ENCODE results near the gene ZNF394. TPM values are rescaled to one million over a fixed set of nuclear protein-coding genes. Genes with fewer than 3 reads are reported as not detected.

ZNF394 gene
- total and polyA plus RNA-seq, 9 of the 15 experiments (the other 6 are each of a cell fraction or from before 2014, with no cell fraction given), result 2.9 to 32.2 (median 24.2) TPM

DNA sequence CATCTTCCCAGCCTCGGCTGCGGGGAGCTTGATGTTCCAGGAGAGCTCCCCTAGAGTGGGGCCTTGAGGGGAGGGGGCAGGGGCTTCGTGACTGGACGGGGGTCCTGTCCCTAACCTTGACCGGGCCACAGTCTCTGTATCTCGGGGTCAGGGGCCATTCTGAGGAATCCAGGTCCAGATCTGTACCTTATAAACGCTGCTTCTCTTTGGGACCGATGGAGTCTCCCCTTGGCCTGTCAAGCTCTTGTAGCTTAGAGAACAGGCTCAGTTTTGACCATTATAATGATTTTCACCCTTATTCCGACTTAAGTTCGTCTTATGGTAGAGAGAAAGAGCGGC lies 5.2 kb upstream of the ZNF394 start (continued):
- TF ChIP-seq, protein P1, sequence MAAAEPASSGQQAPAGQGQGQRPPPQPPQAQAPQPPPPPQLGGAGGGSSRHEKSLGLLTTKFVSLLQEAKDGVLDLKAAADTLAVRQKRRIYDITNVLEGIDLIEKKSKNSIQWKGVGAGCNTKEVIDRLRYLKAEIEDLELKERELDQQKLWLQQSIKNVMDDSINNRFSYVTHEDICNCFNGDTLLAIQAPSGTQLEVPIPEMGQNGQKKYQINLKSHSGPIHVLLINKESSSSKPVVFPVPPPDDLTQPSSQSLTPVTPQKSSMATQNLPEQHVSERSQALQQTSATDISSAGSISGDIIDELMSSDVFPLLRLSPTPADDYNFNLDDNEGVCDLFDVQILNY (CRISPR knock-in tag; IDR thresholded peaks at IDR 0.05), result no peak
- TF ChIP-seq KAT7 (CRISPR knock-in tag; IDR thresholded peaks at IDR 0.05; ENCODE audit: borderline replicate concordance), result 0 out of 2 replicates have a peak, but pooled peaks have one; percentile 50
- no peak for TF ChIP-seq CLOCK (CRISPR knock-in tag; IDR thresholded peaks at IDR 0.05; ENCODE audit: borderline replicate concordance)
- TF ChIP-seq MTA1 (IDR thresholded peaks at IDR 0.05; ENCODE audit: borderline replicate concordance), result no peak
- no peak for TF ChIP-seq CCNT2 (IDR thresholded peaks at IDR 0.05; ENCODE audit: borderline replicate concordance, extremely low read depth, insufficient read length, low read depth, low read length)
- no peak for TF ChIP-seq GMEB1 (CRISPR knock-in tag; IDR thresholded peaks at IDR 0.05)
- TF ChIP-seq E2F8 (IDR thresholded peaks at IDR 0.05; ENCODE audit: low read depth, partially characterized antibody), result no peak
- TF ChIP-seq CCAR2 (IDR thresholded peaks at IDR 0.05; ENCODE audit: low read depth, low read length), result no peak
- TF ChIP-seq ZNF707 (CRISPR knock-in tag; conservative IDR thresholded peaks at IDR 0.05), result no peak
- TF ChIP-seq FOXK2 (conservative IDR thresholded peaks at IDR 0.05 in 1 of 2, IDR thresholded peaks at IDR 0.05 in 1 of 2; ENCODE audit: low read depth in 2 of 2), result no peak
- TF ChIP-seq MITF (IDR thresholded peaks at IDR 0.05), result no peak
- no peak for TF ChIP-seq SREBF1 (IDR thresholded peaks at IDR 0.05; ENCODE audit: borderline replicate concordance, low read depth, low read length)
- TF ChIP-seq CHCHD3 (CRISPR knock-in tag; IDR thresholded peaks at IDR 0.05), result no peak
- TF ChIP-seq SETDB1 (IDR thresholded peaks at IDR 0.05; ENCODE audit: low read length), result no peak

All from K562 (cell line).